ENCODE measurements around the gene SUSD2.

GRCh38 chr22:24181088-24181995, at the start of gene SUSD2:
- TF ChIP-seq EZH2 (IDR thresholded peaks at IDR 0.05; ENCODE audit: low read length) (no peak), CTCF (optimal IDR thresholded peaks at IDR 0.05 in 1 of 3, IDR thresholded peaks at IDR 0.05 in 1 of 3, conservative IDR thresholded peaks at IDR 0.05 in 1 of 3; ENCODE audit: extremely low read depth in 1 of 3, insufficient read depth in 2 of 3, low read length in 3 of 3) (no peak)

All from keratinocyte (primary cell).